Inflammatory macrophage treated with lipopolysaccharide for 1 hour (primary cell): ENCODE results near the gene CCDC117.

ENCODE experiments used
- DNase-seq, 2 donors: peaks; one replicate each; pipeline ENCODE4 v3.0.0-alpha.2; 2020 to 2022

The CCDC117 gene

GRCh38 chr22:28831140-28832072, 58.9 kb downstream of the CCDC117 start:
- DNase-seq: no peak

- no peak for DNase-seq
These were observed 60.2 kb downstream of the CCDC117 start for GRCh38 chr22:28832731-28833130.

- DNase-seq: no peak
These were observed 60.9 kb downstream of the CCDC117 start for GRCh38 chr22:28833276-28833923.

- DNase-seq: no peak
These were observed 63.2 kb downstream of the CCDC117 start for GRCh38 chr22:28835630-28836189.

GRCh38 chr22:28837640-28838039, 65.1 kb downstream of the CCDC117 start:
- no peak for DNase-seq
